Measurements from ENCODE around the gene LRRC46. TPM values are rescaled to one million over a fixed set of nuclear protein-coding genes. Genes with fewer than 3 reads are reported as not detected.

The LRRC46 gene
- polyA plus RNA-seq, 1 experiment: 0.67 TPM

- POLR2A ChIA-PET: no interaction called here
- DNase-seq (ENCODE audit: low read depth, low spot score): no peak
Measured at GRCh38 chr17:47866941-47867340, 35.5 kb downstream of the LRRC46 start.

GRCh38 chr17:47867813-47868533 lies 36.5 kb downstream of the LRRC46 start:
- ChIA-PET CTCF (no interaction called here), POLR2A (interaction anchor here (0.6 kb wide), 1 partner anchor 128 kb away, joined by 4 read pairs; no protein-coding TSS in a partner anchor)
- peaks cover 9% of the 10 kb centered on the region for H3K9me3 ChIP-seq (ENCODE audit: control insufficient read depth, insufficient read depth, low read length)
- DNase-seq (ENCODE audit: low read depth, low spot score): no peak
- TF ChIP-seq CTCF (IDR thresholded peaks at IDR 0.05; ENCODE audit: low read depth, low read length): no peak
- H3K27me3 ChIP-seq (ENCODE audit: control insufficient read depth, insufficient read depth, low read length): peaks cover 18% of the 10 kb centered on the region
- H3K4me3 ChIP-seq (ENCODE audit: low read depth, low read length): no peak overlapping the region
- H3K27ac ChIP-seq (ENCODE audit: low read depth, low read length): no peak overlapping the region

More at GRCh38 chr17:47866941-47867340, 35.5 kb downstream of the LRRC46 start:
- no peak for TF ChIP-seq CTCF (IDR thresholded peaks at IDR 0.05; ENCODE audit: low read depth, low read length)
- peaks cover 8% of the 10 kb centered on the region for H3K27me3 ChIP-seq (ENCODE audit: control insufficient read depth, insufficient read depth, low read length)
- H3K9me3 ChIP-seq (ENCODE audit: control insufficient read depth, insufficient read depth, low read length): peaks cover 9% of the 10 kb centered on the region
- no peak overlapping the region for H3K4me3 ChIP-seq (ENCODE audit: low read depth, low read length)
- H3K27ac ChIP-seq (ENCODE audit: low read depth, low read length): no peak overlapping the region
- CTCF ChIA-PET: no interaction called here

- Histone ChIP-seq H3K27ac (ENCODE audit: low read depth, low read length) (no peak overlapping the region), H3K9me3 (ENCODE audit: control insufficient read depth, insufficient read depth, low read length) (peaks cover 3% of the 10 kb centered on the region; the same call in 1 of the 2 replicates), H3K27me3 (ENCODE audit: control insufficient read depth, insufficient read depth, low read length) (peaks cover 26% of the 10 kb centered on the region), H3K4me3 (ENCODE audit: low read depth, low read length) (no peak overlapping the region)
- DNase-seq (ENCODE audit: low read depth, low spot score): no peak
- no peak for TF ChIP-seq CTCF (IDR thresholded peaks at IDR 0.05; ENCODE audit: low read depth, low read length)
- ChIA-PET POLR2A (no interaction called here), CTCF (interaction anchor here (0.7 kb wide), 1 partner anchor 22 kb away, joined by 3 read pairs; no protein-coding TSS in a partner anchor)
Measured at GRCh38 chr17:47869114-47869513, 37.6 kb downstream of the LRRC46 start.

GRCh38 chr17:47870056-47870455 lies 38.6 kb downstream of the LRRC46 start:
- CTCF ChIA-PET: interaction anchor here (1.3 to 2.7 kb wide), 2 partner anchors 26 to 28 kb away, joined by 4 to 11 read pairs; partner anchors contain the start of gene SCRN2

More at GRCh38 chr17:47870056-47870455, 38.6 kb downstream of the LRRC46 start:
- no peak for TF ChIP-seq CTCF (IDR thresholded peaks at IDR 0.05; ENCODE audit: low read depth, low read length)
- H3K27ac ChIP-seq (ENCODE audit: low read depth, low read length): no peak overlapping the region
- H3K27me3 ChIP-seq (ENCODE audit: control insufficient read depth, insufficient read depth, low read length): peaks cover 26% of the 10 kb centered on the region
- no peak overlapping the region for H3K4me3 ChIP-seq (ENCODE audit: low read depth, low read length)
- H3K9me3 ChIP-seq (ENCODE audit: control insufficient read depth, insufficient read depth, low read length): peaks cover 3% of the 10 kb centered on the region; the same call in 1 of the 2 replicates
- POLR2A ChIA-PET: no interaction called here
- DNase-seq (ENCODE audit: low read depth, low spot score): no peak

Data from AG04450 (cell line).